ENCODE measurements around the gene USB1.

Gene USB1

DNA sequence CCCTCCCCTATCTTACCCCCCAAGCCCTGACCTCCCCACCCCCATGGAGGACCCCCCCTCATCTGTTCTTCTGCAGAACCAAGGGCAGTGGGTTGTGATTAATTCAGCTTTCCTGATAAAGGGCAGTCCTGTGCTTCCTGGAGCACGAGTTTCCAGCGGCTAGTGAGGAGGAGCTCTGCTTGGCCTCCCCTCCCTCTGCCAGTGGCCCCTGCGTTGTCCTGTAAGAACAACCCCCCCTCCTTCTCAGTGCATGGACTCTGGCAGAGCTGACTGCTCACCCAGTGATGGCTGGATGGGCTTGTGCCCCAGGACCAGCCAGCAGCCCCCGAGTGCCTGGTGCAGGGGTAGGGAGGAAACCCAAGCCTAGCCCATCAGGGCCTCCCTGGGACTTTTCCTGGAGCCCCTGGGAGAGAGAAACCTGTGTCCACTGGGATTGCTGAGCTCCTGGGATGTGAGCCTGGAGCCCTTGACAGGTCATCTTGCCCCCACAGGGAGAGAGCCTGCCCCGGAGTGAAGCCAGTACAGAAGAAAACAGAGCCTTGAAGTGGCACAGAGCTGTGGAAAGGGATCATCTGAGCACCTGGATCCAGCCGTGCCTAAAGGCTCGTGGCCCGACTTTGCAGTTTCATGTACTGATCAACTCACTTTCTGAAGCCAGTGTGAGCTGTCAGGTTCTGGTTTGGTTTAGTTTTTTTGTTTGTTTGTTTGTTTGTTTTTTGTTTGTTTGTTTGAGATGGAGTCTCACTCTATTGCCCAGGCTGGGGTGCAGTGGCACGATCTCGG is 50.8 kb downstream of the USB1 start:
- no peak for DNase-seq

DNA sequence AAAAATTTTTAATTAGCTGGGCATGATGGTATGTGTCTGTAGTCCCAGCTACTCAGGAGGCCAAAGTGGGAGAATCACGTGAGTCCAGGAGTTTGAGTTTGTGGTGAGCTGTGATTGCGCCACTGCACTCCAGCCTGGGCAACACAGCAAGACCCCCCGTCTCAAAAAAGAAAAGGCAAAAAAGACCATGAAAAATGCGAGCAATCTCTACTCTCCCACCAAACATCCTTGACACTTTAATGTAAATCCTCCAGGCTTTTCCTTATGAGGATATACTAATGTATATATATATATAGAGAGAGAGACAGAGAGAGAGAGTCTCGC is 52.4 kb downstream of the USB1 start:
- DNase-seq = no peak

DNA sequence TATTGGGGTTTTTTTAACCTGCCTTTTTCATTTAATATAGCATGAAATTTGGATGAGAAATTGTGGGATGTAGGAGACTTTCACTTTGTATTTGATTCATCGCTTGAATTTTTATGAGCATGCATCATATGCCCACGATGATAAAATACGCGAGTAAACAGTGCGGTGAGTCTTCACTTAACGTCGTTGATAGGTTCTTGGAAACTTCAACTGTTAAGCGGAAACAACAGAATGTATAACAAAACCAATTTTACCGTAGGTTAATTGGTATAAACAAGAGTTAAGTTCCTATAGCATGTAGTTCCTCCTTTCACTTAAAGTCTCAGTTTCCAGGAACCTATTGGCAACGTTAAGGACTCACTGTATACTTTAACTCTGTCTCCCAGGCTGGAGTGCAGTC is 53.1 kb downstream of the USB1 start:
- DNase-seq = no peak

DNA sequence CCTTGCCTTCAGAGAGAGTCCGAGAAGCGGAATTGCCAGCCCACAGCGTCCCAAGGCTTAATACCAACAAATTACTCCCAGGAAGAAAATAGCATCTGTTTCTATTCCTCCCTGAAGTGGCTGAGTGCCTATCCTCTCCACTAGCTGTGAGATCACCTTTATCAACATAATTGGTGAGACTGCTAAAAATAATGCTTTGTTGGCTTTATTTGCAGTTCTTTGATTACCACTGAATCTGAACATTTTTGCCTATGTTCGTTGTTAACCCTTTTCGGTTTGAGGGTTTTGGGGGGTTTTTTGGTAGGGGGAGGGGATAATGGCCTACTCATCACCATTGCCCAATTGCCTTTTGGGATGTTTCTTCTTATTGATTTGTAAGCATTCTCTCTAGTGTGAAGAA is 55.4 kb downstream of the USB1 start:
- DNase-seq = no peak

DNA sequence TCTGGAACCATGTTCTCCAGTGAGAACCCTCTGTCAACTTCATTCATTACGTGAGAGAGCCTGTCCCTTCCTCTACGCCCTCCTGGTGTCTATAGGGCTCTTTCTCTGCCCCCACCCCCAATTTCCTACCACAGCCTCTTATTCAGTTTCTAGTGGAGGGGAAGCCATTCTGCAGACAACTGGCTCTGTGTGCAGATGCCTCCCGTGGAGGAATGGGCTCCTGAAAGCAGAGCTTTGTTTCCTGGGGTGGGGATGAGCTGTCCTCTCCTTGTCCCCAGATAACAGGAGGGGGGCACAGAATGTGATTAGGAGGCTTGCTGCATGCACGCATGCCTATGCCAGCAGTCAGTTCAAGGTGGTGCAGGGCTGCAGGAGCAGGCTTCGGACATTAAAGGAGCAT is 55.9 kb downstream of the USB1 start:
- DNase-seq = no peak

DNA sequence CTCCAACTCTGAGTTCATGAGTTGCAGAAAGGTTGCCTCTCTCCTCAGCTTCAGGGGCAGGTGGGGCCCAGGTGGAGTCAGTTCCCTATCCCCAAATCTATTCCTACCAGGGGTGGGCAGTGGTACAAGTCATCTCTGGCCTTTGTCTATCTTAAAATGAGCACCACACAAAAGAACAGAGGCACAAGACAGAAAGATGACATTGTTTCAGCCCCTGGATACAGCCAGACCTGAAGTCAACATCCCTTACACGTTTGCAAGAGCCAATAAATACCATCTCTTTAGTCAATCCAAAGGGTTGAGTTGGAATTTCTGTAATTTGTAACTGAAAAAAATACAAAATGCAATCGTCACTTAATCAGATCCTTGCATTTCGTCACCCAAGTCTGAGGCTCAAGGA is 56.6 kb downstream of the USB1 start:
- no peak for DNase-seq

DNA sequence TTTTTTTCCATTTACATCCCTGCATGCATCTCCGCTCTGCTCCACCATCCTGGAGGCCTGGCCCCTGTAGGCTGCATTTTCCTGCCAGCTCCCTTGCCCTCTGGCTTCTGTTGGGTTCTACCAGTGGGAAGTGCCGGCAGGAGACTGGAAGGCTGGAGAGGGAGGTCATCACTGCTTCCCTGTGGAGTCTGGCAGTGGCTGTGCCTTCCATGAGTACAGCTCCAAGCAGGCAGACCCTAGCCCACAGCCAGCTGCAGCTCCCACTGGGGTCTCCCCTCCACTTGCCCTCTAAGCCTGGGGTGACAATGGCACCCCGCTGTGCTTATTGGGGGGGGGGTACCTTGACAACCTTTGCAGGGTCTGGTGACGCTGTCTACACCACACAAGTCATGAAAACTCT is 61.6 kb downstream of the USB1 start:
- DNase-seq = no peak

DNA sequence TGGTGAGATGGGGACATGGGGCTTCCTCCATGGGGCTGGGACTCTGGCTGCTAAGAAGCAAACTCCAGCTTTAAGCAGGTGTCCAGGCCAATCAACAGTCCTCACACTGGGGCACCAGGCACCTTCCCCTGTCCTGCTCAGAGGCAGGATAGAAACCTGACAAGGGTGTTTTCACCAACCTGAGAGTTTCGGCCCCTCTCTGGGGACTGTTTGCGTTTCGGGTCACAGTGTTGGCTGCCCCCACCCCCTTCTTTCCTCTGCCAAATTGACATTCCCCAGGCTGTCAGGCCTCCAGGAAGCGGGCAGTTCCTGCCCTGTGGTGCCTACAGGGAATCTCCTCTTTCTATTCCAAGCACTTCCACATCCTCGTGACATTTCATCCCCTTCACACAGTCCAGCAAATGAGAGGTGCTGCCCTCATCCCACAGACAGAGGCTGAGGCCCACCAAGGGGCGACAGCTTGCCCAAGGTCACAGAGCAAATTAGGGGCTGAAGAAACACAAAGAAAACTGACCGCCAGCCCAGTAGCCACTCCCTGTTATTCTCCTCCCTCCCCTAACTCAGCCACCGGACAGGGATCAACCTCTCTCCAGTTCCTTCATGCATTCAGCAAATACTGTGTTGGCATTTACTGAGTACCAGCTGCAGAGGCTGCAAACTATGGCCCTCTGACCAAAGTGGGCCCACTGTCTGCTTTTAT is 62.3 kb downstream of the USB1 start:
- no peak for DNase-seq

DNA sequence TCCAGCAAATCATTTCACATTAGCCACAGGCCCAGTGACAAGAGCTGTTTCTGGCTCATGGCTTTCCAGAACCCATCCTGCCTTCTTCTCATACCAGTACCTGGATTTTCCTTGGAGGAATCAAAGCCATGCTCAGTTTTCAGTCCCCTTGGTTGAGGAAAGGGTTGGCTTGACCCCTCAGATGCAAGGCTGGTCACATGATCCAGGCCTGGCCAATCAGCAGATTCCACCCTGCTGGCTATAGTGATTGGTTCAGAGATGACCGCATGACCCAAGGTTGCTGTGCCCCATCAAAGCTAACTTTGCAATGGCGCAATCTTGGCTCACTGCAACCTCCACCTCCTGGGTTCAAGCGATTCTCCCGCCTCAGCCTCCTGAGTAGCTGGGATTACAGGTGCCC is 69.4 kb downstream of the USB1 start:
- DNase-seq = no peak
